Measurements from ENCODE around the gene ZRANB3.

DNA sequence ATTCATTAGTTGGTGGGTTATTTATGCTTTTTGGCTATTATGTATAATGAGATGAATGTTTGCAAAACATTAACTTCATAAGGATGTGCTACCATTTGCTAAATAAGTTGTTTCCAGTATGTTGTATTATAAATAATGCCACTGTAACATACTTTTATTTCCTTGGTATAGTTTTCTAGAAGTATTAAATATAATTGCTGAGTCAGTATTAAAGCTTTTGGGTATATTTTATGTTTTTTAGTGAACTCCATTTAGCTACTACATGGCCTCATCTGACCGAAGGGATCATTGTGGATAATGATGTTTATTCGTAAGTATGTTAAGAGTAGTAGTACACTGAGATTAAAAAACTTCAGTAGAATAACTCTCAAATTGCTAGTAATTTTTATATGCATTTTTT, 405.1 kb downstream of the ZRANB3 start:
- TF ChIP-seq, protein P1, sequence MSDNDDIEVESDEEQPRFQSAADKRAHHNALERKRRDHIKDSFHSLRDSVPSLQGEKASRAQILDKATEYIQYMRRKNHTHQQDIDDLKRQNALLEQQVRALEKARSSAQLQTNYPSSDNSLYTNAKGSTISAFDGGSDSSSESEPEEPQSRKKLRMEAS (IDR thresholded peaks at IDR 0.05), result no peak
- no peak for TF ChIP-seq CTCF (IDR thresholded peaks at IDR 0.05; ENCODE audit: low read depth, low read length, missing input control)
- TF ChIP-seq EGR1 (IDR thresholded peaks at IDR 0.05; ENCODE audit: low read depth in 2 of 2), result no peak
- no peak for TF ChIP-seq RXRA (IDR thresholded peaks at IDR 0.05)
- no peak for TF ChIP-seq HNF4A (conservative IDR thresholded peaks at IDR 0.05)
- no peak for TF ChIP-seq REST (IDR thresholded peaks at IDR 0.05)
- TF ChIP-seq TAF1 (conservative IDR thresholded peaks at IDR 0.05), result no peak
- TF ChIP-seq SP1 (IDR thresholded peaks at IDR 0.05), result no peak
- TF ChIP-seq, protein P2, sequence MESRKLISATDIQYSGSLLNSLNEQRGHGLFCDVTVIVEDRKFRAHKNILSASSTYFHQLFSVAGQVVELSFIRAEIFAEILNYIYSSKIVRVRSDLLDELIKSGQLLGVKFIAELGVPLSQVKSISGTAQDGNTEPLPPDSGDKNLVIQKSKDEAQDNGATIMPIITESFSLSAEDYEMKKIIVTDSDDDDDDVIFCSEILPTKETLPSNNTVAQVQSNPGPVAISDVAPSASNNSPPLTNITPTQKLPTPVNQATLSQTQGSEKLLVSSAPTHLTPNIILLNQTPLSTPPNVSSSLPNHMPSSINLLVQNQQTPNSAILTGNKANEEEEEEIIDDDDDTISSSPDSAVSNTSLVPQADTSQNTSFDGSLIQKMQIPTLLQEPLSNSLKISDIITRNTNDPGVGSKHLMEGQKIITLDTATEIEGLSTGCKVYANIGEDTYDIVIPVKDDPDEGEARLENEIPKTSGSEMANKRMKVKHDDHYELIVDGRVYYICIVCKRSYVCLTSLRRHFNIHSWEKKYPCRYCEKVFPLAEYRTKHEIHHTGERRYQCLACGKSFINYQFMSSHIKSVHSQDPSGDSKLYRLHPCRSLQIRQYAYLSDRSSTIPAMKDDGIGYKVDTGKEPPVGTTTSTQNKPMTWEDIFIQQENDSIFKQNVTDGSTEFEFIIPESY (IDR thresholded peaks at IDR 0.05), result no peak
- TF ChIP-seq RAD21 (IDR thresholded peaks at IDR 0.05), result no peak

All from liver (tissue), 3 donors.